ENCODE measurements around the gene PTPRT.

PTPRT gene

DNA sequence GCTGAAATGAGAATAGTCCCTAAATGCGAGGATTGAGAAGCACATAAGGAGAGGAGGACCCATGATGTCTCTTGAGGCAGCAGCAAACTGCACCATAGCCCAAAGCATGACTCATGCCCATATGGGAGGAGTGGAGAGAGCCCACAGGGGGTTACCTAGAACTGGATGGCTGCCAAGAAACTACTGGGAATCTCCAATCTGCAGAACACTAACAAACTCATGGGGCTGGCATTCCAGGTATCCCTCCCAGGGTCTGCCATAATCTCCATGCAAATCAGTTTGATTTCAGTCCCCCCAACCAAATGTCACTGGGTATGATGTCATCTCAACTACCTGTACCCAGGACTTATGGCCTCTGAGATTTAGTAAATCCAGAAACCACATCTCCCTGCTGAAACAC is 410.5 kb downstream of the PTPRT start:
- DNase-seq (ENCODE audit: low spot score): no peak
- TF ChIP-seq, protein P1, sequence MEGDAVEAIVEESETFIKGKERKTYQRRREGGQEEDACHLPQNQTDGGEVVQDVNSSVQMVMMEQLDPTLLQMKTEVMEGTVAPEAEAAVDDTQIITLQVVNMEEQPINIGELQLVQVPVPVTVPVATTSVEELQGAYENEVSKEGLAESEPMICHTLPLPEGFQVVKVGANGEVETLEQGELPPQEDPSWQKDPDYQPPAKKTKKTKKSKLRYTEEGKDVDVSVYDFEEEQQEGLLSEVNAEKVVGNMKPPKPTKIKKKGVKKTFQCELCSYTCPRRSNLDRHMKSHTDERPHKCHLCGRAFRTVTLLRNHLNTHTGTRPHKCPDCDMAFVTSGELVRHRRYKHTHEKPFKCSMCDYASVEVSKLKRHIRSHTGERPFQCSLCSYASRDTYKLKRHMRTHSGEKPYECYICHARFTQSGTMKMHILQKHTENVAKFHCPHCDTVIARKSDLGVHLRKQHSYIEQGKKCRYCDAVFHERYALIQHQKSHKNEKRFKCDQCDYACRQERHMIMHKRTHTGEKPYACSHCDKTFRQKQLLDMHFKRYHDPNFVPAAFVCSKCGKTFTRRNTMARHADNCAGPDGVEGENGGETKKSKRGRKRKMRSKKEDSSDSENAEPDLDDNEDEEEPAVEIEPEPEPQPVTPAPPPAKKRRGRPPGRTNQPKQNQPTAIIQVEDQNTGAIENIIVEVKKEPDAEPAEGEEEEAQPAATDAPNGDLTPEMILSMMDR (IDR thresholded peaks at IDR 0.05; ENCODE audit: extremely low read depth, insufficient read depth, missing control alignments): no peak
- in situ Hi-C loops (cut with MboI; ENCODE audit: low pct_unique_long_range_greater_than_20kb, low sequenced_read_pairs, unreplicated experiment): no loop called here

DNA sequence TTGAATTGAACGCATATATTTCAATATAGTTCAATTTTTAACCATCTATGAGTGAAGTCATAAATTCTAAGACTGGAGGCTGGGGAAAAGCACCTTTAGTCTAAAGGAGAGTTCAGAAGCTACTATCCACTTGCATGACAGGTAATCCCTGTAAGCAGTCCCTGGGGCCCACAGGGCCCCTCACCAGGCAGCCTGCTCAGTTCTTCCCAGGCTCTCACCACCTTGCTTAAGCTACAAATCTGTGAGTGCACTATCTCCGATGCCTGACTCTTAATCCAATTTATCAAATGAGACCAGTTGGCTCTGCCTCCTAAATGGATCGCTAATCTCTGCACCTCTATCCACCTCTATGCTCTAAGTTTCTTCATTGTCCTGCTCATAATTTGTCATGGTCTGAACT is 413.8 kb downstream of the PTPRT start:
- no peak for DNase-seq (ENCODE audit: low spot score)
- in situ Hi-C loops (cut with MboI; ENCODE audit: low pct_unique_long_range_greater_than_20kb, low sequenced_read_pairs, unreplicated experiment): no loop called here
- TF ChIP-seq, protein P1 (IDR thresholded peaks at IDR 0.05; ENCODE audit: extremely low read depth, insufficient read depth, missing control alignments): no peak

DNA sequence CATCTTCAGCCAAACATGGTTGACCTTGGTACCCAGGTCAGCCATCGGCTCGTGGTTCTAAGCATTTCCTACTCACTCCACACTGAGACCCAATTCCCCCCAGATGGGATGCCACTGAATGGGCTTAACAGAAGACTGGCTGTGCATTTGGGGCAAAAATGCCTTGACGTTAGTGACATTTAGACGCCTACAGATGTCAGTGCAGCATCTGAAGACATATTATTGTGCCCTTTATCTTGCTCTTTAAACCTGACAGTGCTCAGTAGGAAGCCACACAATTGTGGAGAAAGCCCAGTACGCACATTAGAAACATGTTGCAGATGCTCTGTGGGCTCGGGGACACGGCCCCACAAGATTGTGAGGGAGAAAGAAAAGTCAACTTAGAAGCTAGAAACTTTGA is 414.7 kb downstream of the PTPRT start:
- in situ Hi-C loops (cut with MboI; ENCODE audit: low pct_unique_long_range_greater_than_20kb, low sequenced_read_pairs, unreplicated experiment): no loop called here
- TF ChIP-seq, protein P1 (IDR thresholded peaks at IDR 0.05; ENCODE audit: extremely low read depth, insufficient read depth, missing control alignments): no peak
- no peak for DNase-seq (ENCODE audit: low spot score)

DNA sequence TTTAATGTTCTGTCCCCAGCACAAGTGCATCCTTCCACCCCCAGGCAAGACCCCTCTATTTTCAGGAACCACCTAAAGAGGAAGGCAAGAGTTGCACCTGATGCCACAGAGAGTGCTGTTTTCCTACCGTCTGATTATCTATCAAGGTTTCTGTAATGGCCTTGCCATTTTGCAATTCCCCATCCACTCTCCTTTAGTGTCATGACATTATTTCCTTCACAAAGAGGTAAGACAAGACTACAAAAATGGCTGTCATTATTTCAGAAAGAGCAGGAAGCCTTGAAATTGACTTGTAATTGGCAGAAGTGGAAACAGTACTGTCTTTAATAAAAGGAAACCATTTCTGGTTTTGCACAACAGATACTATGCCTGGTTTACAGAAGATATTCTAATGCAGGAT is 426.7 kb downstream of the PTPRT start:
- DNase-seq (ENCODE audit: low spot score): no peak
- in situ Hi-C loops (cut with MboI; ENCODE audit: low pct_unique_long_range_greater_than_20kb, low sequenced_read_pairs, unreplicated experiment): no loop called here
- TF ChIP-seq, protein P1 (IDR thresholded peaks at IDR 0.05; ENCODE audit: extremely low read depth, insufficient read depth, missing control alignments): no peak

DNA sequence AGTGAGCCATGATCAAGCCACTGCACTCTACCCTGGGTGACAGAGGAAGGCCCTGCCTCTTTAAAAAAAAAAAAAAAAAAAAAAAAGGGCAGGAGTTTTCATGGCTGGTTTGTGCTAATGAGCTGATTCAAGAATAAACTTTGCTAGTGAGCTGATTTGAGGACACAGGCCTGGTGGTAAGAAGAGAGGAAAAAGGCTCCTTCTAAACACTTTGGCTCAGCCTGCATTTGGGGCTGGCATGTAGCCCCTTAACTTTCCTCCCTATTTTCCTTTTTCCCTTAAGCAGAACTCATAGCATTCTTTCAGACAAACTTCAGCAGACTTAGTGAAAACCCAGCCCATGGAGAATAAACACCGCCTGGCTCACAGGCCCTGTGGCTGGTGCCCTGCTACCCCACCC is 432.7 kb downstream of the PTPRT start:
- in situ Hi-C loops (cut with MboI; ENCODE audit: low pct_unique_long_range_greater_than_20kb, low sequenced_read_pairs, unreplicated experiment): no loop called here

DNA sequence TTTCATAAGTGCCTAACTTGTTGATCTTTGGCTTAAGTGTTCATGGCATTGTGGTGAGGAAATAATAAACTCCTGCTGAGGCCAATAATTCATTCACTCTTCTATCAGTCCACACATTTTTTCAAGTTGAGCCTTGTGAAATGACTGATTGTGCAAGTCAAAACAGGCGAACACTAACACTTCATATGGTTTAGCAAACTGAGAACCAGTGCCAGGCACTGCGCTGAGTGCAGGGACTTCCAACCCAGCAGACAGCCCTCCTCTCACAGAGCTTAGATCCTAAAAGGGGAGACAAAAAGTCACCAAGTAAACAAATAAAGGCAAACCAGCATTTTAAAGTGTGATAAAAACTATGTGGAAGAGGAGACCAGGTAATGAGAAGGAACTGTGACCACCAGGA is 435.0 kb downstream of the PTPRT start:
- TF ChIP-seq, protein P1 (IDR thresholded peaks at IDR 0.05; ENCODE audit: extremely low read depth, insufficient read depth, missing control alignments): no peak
- in situ Hi-C loops (cut with MboI; ENCODE audit: low pct_unique_long_range_greater_than_20kb, low sequenced_read_pairs, unreplicated experiment): no loop called here
- DNase-seq (ENCODE audit: low spot score): no peak

More for the DNA sequence above, 432.7 kb downstream of the PTPRT start:
- TF ChIP-seq, protein P1 (IDR thresholded peaks at IDR 0.05; ENCODE audit: extremely low read depth, insufficient read depth, missing control alignments): no peak
- no peak for DNase-seq (ENCODE audit: low spot score)

DNA sequence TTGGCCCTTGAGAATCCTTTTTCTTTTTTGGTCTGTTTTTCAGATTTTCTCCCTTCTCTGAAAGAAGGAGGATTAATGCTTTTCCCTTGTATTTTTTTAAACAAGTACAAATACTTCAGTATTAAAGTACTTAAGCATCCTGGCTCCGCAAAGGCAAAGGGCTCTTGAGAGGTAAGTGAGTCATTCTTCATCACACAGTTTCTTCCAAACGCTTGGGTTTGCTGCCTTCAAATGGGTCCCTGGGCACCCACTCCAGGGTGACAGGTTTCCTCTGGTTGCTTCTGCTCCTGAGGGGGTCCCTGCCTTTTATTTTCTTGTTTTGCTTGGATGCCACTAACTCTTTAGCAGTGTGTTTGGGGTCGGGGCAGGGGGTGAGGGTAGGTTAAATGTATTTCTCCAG is 437.1 kb downstream of the PTPRT start:
- TF ChIP-seq, protein P1 (IDR thresholded peaks at IDR 0.05; ENCODE audit: extremely low read depth, insufficient read depth, missing control alignments): no peak
- in situ Hi-C loops (cut with MboI; ENCODE audit: low pct_unique_long_range_greater_than_20kb, low sequenced_read_pairs, unreplicated experiment): no loop called here
- DNase-seq (ENCODE audit: low spot score): no peak

Measured in GM13977 (cell line).